HG02973 (cell line): ENCODE results near the gene SULT2B1.
"Not testable (repeated sequence)": the region's sequence is repeated elsewhere in the genome, so short reads cannot be mapped to it uniquely, and the experiment has no call there.

ENCODE experiments used
- ATAC-seq: cut with Tn5 transposase; IDR thresholded peaks from one replicate; pipeline ENCODE4 v1.9.1; 2021; ENCODE audit warnings: moderate library complexity; ENCODE audit not compliant: unreplicated experiment

The SULT2B1 gene

GRCh38 chr19:48556825-48557224, 4.9 kb downstream of the SULT2B1 start:
- ATAC-seq, result no peak

- ATAC-seq, result no peak
Measured at GRCh38 chr19:48558018-48558684, 6.2 kb downstream of the SULT2B1 start.

GRCh38 chr19:48560095-48560530, 8.1 kb downstream of the SULT2B1 start:
- no peak for ATAC-seq

GRCh38 chr19:48561412-48561811, 9.4 kb downstream of the SULT2B1 start:
- no peak for ATAC-seq

GRCh38 chr19:48565090-48565489, 13.1 kb downstream of the SULT2B1 start:
- ATAC-seq, result no peak

- no peak for ATAC-seq
Measured at GRCh38 chr19:48568345-48568886, 16.4 kb downstream of the SULT2B1 start.

- no peak for ATAC-seq
Measured at GRCh38 chr19:48569814-48570213, 17.8 kb downstream of the SULT2B1 start.

GRCh38 chr19:48571378-48572162, 19.6 kb downstream of the SULT2B1 start:
- no peak for ATAC-seq

GRCh38 chr19:48573163-48573505, 21.2 kb downstream of the SULT2B1 start:
- ATAC-seq, result no peak

- ATAC-seq, result no peak
Measured at GRCh38 chr19:48575931-48576622, 24.1 kb downstream of the SULT2B1 start.

GRCh38 chr19:48577908-48578307, 25.9 kb downstream of the SULT2B1 start:
- ATAC-seq, result not testable (repeated sequence)

GRCh38 chr19:48578891-48579290, 26.9 kb downstream of the SULT2B1 start:
- no peak for ATAC-seq

GRCh38 chr19:48582168-48582567, 30.2 kb downstream of the SULT2B1 start:
- ATAC-seq, result no peak

- no peak for ATAC-seq
Measured at GRCh38 chr19:48587387-48587786, 35.4 kb downstream of the SULT2B1 start.

GRCh38 chr19:48588670-48589401, 36.9 kb downstream of the SULT2B1 start:
- no peak for ATAC-seq

- ATAC-seq, result no peak
Measured at GRCh38 chr19:48591021-48591420, 39.0 kb downstream of the SULT2B1 start.

- ATAC-seq, result no peak
Measured at GRCh38 chr19:48595171-48595570, 43.2 kb downstream of the SULT2B1 start.

- no peak for ATAC-seq
Measured at GRCh38 chr19:48595833-48596232, 43.9 kb downstream of the SULT2B1 start.

GRCh38 chr19:48596237-48596636, 44.3 kb downstream of the SULT2B1 start:
- no peak for ATAC-seq

- ATAC-seq, result no peak
Measured at GRCh38 chr19:48596679-48597465, 44.9 kb downstream of the SULT2B1 start.
